Activated CD4-positive, CD25-positive, alpha-beta regulatory T cell treated with anti-CD3 and anti-CD28 coated beads, Interleukin-2, amount 50 U/mL, for 16 hours (primary cell): ENCODE measurements around the gene TOMM34.

Experiments used
- DNase-seq: peaks from one replicate; pipeline ENCODE4 v3.0.0-alpha.2; 2020; ENCODE audit warnings: low read depth, low spot score

Gene TOMM34

GRCh38 chr20:44960103-44960852, at the start of gene TOMM34:
TOMM34 (minus strand) TSS chr20:44960397; CDS start chr20:44960333, 64 bp downstream.
- peak; percentile 88 for DNase-seq

- no peak for DNase-seq
These were observed 48.4 kb upstream of the TOMM34 start for GRCh38 chr20:45008521-45009049.

- no peak for DNase-seq
These were observed 37.5 kb upstream of the TOMM34 start for GRCh38 chr20:44997668-44998067.

- no peak for DNase-seq
These were observed 37.0 kb upstream of the TOMM34 start for GRCh38 chr20:44997171-44997570.

- no peak for DNase-seq
These were observed 33.1 kb upstream of the TOMM34 start for GRCh38 chr20:44993343-44993742.

GRCh38 chr20:44990957-44991356, 30.8 kb upstream of the TOMM34 start:
- no peak for DNase-seq

- DNase-seq = no peak
These were observed 30.2 kb upstream of the TOMM34 start for GRCh38 chr20:44990425-44990824.

GRCh38 chr20:44988631-44989171, 28.5 kb upstream of the TOMM34 start:
- DNase-seq = no peak

- no peak for DNase-seq
These were observed 23.0 kb upstream of the TOMM34 start for GRCh38 chr20:44983093-44983674.

GRCh38 chr20:44981736-44982406, 21.7 kb upstream of the TOMM34 start:
- DNase-seq = no peak

GRCh38 chr20:44979090-44979621, 19.0 kb upstream of the TOMM34 start:
- peak; percentile 54 for DNase-seq

GRCh38 chr20:44976698-44977097, 16.5 kb upstream of the TOMM34 start:
- no peak for DNase-seq

GRCh38 chr20:44973053-44973452, 12.9 kb upstream of the TOMM34 start:
- DNase-seq = no peak

- DNase-seq = no peak
These were observed 10.1 kb upstream of the TOMM34 start for GRCh38 chr20:44970243-44970757.

- no peak for DNase-seq
These were observed 9.2 kb upstream of the TOMM34 start for GRCh38 chr20:44969300-44969894.

GRCh38 chr20:44967207-44967807, 7.1 kb upstream of the TOMM34 start:
- no peak for DNase-seq

- DNase-seq = peak; percentile 94
These were observed 6.1 kb upstream of the TOMM34 start, which contains the start of gene STK4 for GRCh38 chr20:44966030-44966961. STK4 (plus strand) TSS chr20:44966512; CDS start chr20:44966569, 57 bp downstream.

GRCh38 chr20:44965651-44966029, 5.4 kb upstream of the TOMM34 start:
- no peak for DNase-seq

GRCh38 chr20:44963325-44964215, 3.4 kb upstream of the TOMM34 start:
- DNase-seq = no peak
